K562 (cell line): Measurements from ENCODE around the gene LY6G5B. TPM values are rescaled to one million over a fixed set of nuclear protein-coding genes. Genes with fewer than 3 reads are reported as not detected.

Experiments
- BCOR ChIP-seq: fragments of 450-650 bp; IDR thresholded peaks from 2 replicates; pipeline ENCODE4 v1.6.1; 2016
- EP300 ChIP-seq: IDR thresholded peaks from 2 replicates; pipeline ENCODE4 v1.6.1; 2012; ENCODE audit warnings: low read length, improper control_type of control experiment
- ETS1 ChIP-seq: conservative IDR thresholded peaks from 2 replicates; pipeline ENCODE4 v1.6.1; 2011; ENCODE audit warnings: low read depth, mild to moderate bottlenecking, low read length; ENCODE audit not compliant: control insufficient read depth
- HDGF ChIP-seq: fragments of 450-650 bp; IDR thresholded peaks from 2 replicates; pipeline ENCODE4 v1.6.1; 2016
- LARP7 ChIP-seq: fragments of 450-650 bp; IDR thresholded peaks from 2 replicates; pipeline ENCODE4 v1.6.1; 2016
- SMAD2 ChIP-seq: fragments of 150-350 bp; IDR thresholded peaks from 2 replicates; pipeline ENCODE4 v1.6.1; 2014; ENCODE audit warnings: low read depth, mild to moderate bottlenecking, low read length
- YY1 ChIP-seq, 3 experiments: IDR thresholded peaks; 2 replicates each; pipeline ENCODE4 v1.6.1; 2011; ENCODE audit warnings: low read length in 2 of 3, mild to moderate bottlenecking in 2 of 3, moderate library complexity in 2 of 3, borderline replicate concordance in 1 of 3, control low read depth in 1 of 3, low read depth in 1 of 3; ENCODE audit not compliant: insufficient read depth in 3 of 3, insufficient replicate concordance in 2 of 3, control insufficient read depth in 1 of 3, insufficient read length in 1 of 3; ENCODE audit errors: extremely low read depth in 1 of 3
- ZNF274 ChIP-seq: IDR thresholded peaks from 2 replicates; pipeline ENCODE4 v1.6.1; 2011; ENCODE audit warnings: low read depth, mild to moderate bottlenecking, low read length, moderate library complexity, borderline replicate concordance
- ZNF318 ChIP-seq, 2 experiments: fragments of 450-650 bp; IDR thresholded peaks; 2 replicates each; pipeline ENCODE4 v1.6.1; 2016; ENCODE audit warnings: mild to moderate bottlenecking in 2 of 2, borderline replicate concordance in 1 of 2, low read depth in 1 of 2, moderate library complexity in 1 of 2
- polyA plus RNA-seq, 8 experiments: library from polyadenylated mRNA; depleted of rRNA in 4 of 8; stranded (reverse) in 5 of 8; unstranded in 3 of 8; fragments of >200 nt; fragmentation: Nextera tagmentation in 2 of 8; fragmentation: Illumina TruSeq in 1 of 8; extraction: Ambion mirVana in 2 of 8; extraction: Trizol in 1 of 8; gene quantifications; 2 replicates each; pipeline versions ENCODE4 v1.2.1 to v1.2.3, GENCODE V29; 2011 to 2014; ENCODE audit warnings: inconsistent platforms in 1 of 8, missing spikeins in 1 of 8
- total RNA-seq, 7 experiments: library from RNA; depleted of rRNA in 6 of 7; stranded (reverse); fragments of >200 nt in 6 of 7; fragmentation: Illumina TruSeq in 2 of 7; extraction: Trizol in 2 of 7; gene quantifications; 2 replicates each; pipeline versions ENCODE4 v1.2.1 to v1.2.3, GENCODE V29; 2011 to 2021; ENCODE audit warnings: low replicate concordance in 1 of 7

The LY6G5B gene
- total and polyA plus RNA-seq, 9 of the 15 experiments (the other 6 are each of a cell fraction or from before 2014, with no cell fraction given): 6.0 to 27.0 (median 7.5) TPM

GRCh38 chr6:31621320-31621939 lies 48.3 kb upstream of the LY6G5B start (continued):
- TF ChIP-seq ETS1 (no peak), EP300 (no peak), ZNF318 (IDR thresholded peaks at IDR 0.05; ENCODE audit: borderline replicate concordance in 1 of 2, low read depth in 1 of 2) (0 out of 4 replicates have a peak, but pooled peaks of 1 of the 2 experiments have one; percentile 52), ZNF274 (no peak), HDGF (0 out of 2 replicates have a peak, but pooled peaks have one; percentile 85), BCOR (0 out of 2 replicates have a peak, but pooled peaks have one; percentile 30), YY1 (IDR thresholded peaks at IDR 0.05; ENCODE audit: borderline replicate concordance in 1 of 3, control insufficient read depth in 1 of 3, extremely low read depth in 1 of 3, insufficient read depth in 3 of 3, insufficient read length in 1 of 3, insufficient replicate concordance in 2 of 3, low read depth in 1 of 3, low read length in 2 of 3) (peak in 1 of 3 experiments; percentile 42), LARP7 (peak; percentile 88), SMAD2 (no peak)
